ENCODE measurements around the gene CSTF1.

CSTF1 gene

GRCh38 chr20:56358070-56358469, 34.4 kb upstream of the CSTF1 start:
- H3K27me3 ChIP-seq (ENCODE audit: control insufficient read depth, insufficient read depth, low read length): peaks cover 5% of the 10 kb centered on the region; the same call in 1 of the 2 replicates
- peak overlapping the region; percentile 45; the same call in 1 of the 2 replicates for H3K4me3 ChIP-seq (ENCODE audit: low read depth, low read length)
- no peak overlapping the region for H3K27ac ChIP-seq (ENCODE audit: low read depth, low read length)
- no peak overlapping the region for H3K9ac ChIP-seq (ENCODE audit: low read depth, low read length)
- H3K36me3 ChIP-seq (ENCODE audit: control insufficient read depth, insufficient read depth, low read length): no peaks in the 10 kb centered on the region
- peaks cover 14% of the 10 kb centered on the region; the same call in 1 of the 2 replicates for H3K4me1 ChIP-seq (ENCODE audit: control insufficient read depth, insufficient read depth, low read length)
- no peaks in the 10 kb centered on the region for H3K9me3 ChIP-seq (ENCODE audit: control insufficient read depth, insufficient read depth, low read length)

- H3K27ac ChIP-seq (ENCODE audit: low read depth, low read length): no peak within 1 kb of the TSS
- no peak within 1 kb of the TSS for H3K9ac ChIP-seq (ENCODE audit: low read depth, low read length)
- peaks cover 5% of the 10 kb centered on the region; the same call in 1 of the 2 replicates for H3K27me3 ChIP-seq (ENCODE audit: control insufficient read depth, insufficient read depth, low read length)
- H3K9me3 ChIP-seq (ENCODE audit: control insufficient read depth, insufficient read depth, low read length): no peaks in the 10 kb centered on the region
- peak within 1 kb of the TSS; percentile 72 for H3K4me3 ChIP-seq (ENCODE audit: low read depth, low read length)
- peaks cover 14% of the 10 kb centered on the region; the same call in 1 of the 2 replicates for H3K4me1 ChIP-seq (ENCODE audit: control insufficient read depth, insufficient read depth, low read length)
- no peaks in the 10 kb centered on the region for H3K36me3 ChIP-seq (ENCODE audit: control insufficient read depth, insufficient read depth, low read length)
Measured at GRCh38 chr20:56358600-56359211, 33.7 kb upstream of the CSTF1 start, which contains the start of gene FAM210B. FAM210B (plus strand) TSS chr20:56358974; CDS start chr20:56359006, 32 bp downstream.

GRCh38 chr20:56359212-56360132, 33.0 kb upstream of the CSTF1 start:
- Histone ChIP-seq H3K4me1 (ENCODE audit: control insufficient read depth, insufficient read depth, low read length) (peaks cover 14% of the 10 kb centered on the region; the same call in 1 of the 2 replicates), H3K27ac (ENCODE audit: low read depth, low read length) (no peak overlapping the region)

GRCh38 chr20:56360133-56360907, 32.1 kb upstream of the CSTF1 start:
- Histone ChIP-seq H3K36me3 (ENCODE audit: control insufficient read depth, insufficient read depth, low read length) (no peaks in the 10 kb centered on the region), H3K4me1 (ENCODE audit: control insufficient read depth, insufficient read depth, low read length) (peaks cover 14% of the 10 kb centered on the region; the same call in 1 of the 2 replicates), H3K9ac (ENCODE audit: low read depth, low read length) (no peak overlapping the region), H3K9me3 (ENCODE audit: control insufficient read depth, insufficient read depth, low read length) (no peaks in the 10 kb centered on the region), H3K27me3 (ENCODE audit: control insufficient read depth, insufficient read depth, low read length) (peaks cover 5% of the 10 kb centered on the region; the same call in 1 of the 2 replicates), H3K4me3 (ENCODE audit: low read depth, low read length) (peak overlapping the region; percentile 72; the same call in 1 of the 2 replicates), H3K27ac (ENCODE audit: low read depth, low read length) (no peak overlapping the region)

More at GRCh38 chr20:56359212-56360132, 33.0 kb upstream of the CSTF1 start:
- no peak overlapping the region for H3K9ac ChIP-seq (ENCODE audit: low read depth, low read length)
- no peaks in the 10 kb centered on the region for H3K9me3 ChIP-seq (ENCODE audit: control insufficient read depth, insufficient read depth, low read length)
- H3K27me3 ChIP-seq (ENCODE audit: control insufficient read depth, insufficient read depth, low read length): peaks cover 5% of the 10 kb centered on the region; the same call in 1 of the 2 replicates
- H3K4me3 ChIP-seq (ENCODE audit: low read depth, low read length): peak overlapping the region; percentile 72
- H3K36me3 ChIP-seq (ENCODE audit: control insufficient read depth, insufficient read depth, low read length): no peaks in the 10 kb centered on the region

- Histone ChIP-seq H3K9me3 (ENCODE audit: control insufficient read depth, insufficient read depth, low read length) (no peaks in the 10 kb centered on the region), H3K27me3 (ENCODE audit: control insufficient read depth, insufficient read depth, low read length) (peaks cover 5% of the 10 kb centered on the region; the same call in 1 of the 2 replicates), H3K36me3 (ENCODE audit: control insufficient read depth, insufficient read depth, low read length) (no peaks in the 10 kb centered on the region; the same call in 1 of the 2 replicates), H3K27ac (ENCODE audit: low read depth, low read length) (no peak overlapping the region), H3K4me3 (ENCODE audit: low read depth, low read length) (no peak overlapping the region), H3K4me1 (ENCODE audit: control insufficient read depth, insufficient read depth, low read length) (peaks cover 14% of the 10 kb centered on the region; the same call in 1 of the 2 replicates), H3K9ac (ENCODE audit: low read depth, low read length) (no peak overlapping the region)
Measured at GRCh38 chr20:56360908-56361205, 31.6 kb upstream of the CSTF1 start.

- no peaks in the 10 kb centered on the region for H3K9me3 ChIP-seq (ENCODE audit: control insufficient read depth, insufficient read depth, low read length)
- peaks cover 5% of the 10 kb centered on the region; the same call in 1 of the 2 replicates for H3K27me3 ChIP-seq (ENCODE audit: control insufficient read depth, insufficient read depth, low read length)
- peaks cover 14% of the 10 kb centered on the region; the same call in 1 of the 2 replicates for H3K4me1 ChIP-seq (ENCODE audit: control insufficient read depth, insufficient read depth, low read length)
- H3K9ac ChIP-seq (ENCODE audit: low read depth, low read length): no peak overlapping the region
- peaks cover 4% of the 10 kb centered on the region; the same call in 1 of the 2 replicates for H3K36me3 ChIP-seq (ENCODE audit: control insufficient read depth, insufficient read depth, low read length)
- no peak overlapping the region for H3K4me3 ChIP-seq (ENCODE audit: low read depth, low read length)
- no peak overlapping the region for H3K27ac ChIP-seq (ENCODE audit: low read depth, low read length)
Measured at GRCh38 chr20:56361900-56362299, 30.5 kb upstream of the CSTF1 start.

- Histone ChIP-seq H3K27ac (ENCODE audit: low read depth, low read length) (no peak overlapping the region), H3K9ac (ENCODE audit: low read depth, low read length) (no peak overlapping the region)
Measured at GRCh38 chr20:56362833-56363413, 29.5 kb upstream of the CSTF1 start.

GRCh38 chr20:56363491-56363890, 29.0 kb upstream of the CSTF1 start:
- H3K27me3 ChIP-seq (ENCODE audit: control insufficient read depth, insufficient read depth, low read length): peaks cover 5% of the 10 kb centered on the region; the same call in 1 of the 2 replicates
- no peak overlapping the region for H3K4me3 ChIP-seq (ENCODE audit: low read depth, low read length)
- H3K9me3 ChIP-seq (ENCODE audit: control insufficient read depth, insufficient read depth, low read length): no peaks in the 10 kb centered on the region
- no peak overlapping the region for H3K9ac ChIP-seq (ENCODE audit: low read depth, low read length)
- no peak overlapping the region for H3K27ac ChIP-seq (ENCODE audit: low read depth, low read length)
- H3K4me1 ChIP-seq (ENCODE audit: control insufficient read depth, insufficient read depth, low read length): peaks cover 11% of the 10 kb centered on the region; the same call in 1 of the 2 replicates
- H3K36me3 ChIP-seq (ENCODE audit: control insufficient read depth, insufficient read depth, low read length): peaks cover 6% of the 10 kb centered on the region; the same call in 1 of the 2 replicates

More at GRCh38 chr20:56362833-56363413, 29.5 kb upstream of the CSTF1 start:
- H3K4me3 ChIP-seq (ENCODE audit: low read depth, low read length): no peak overlapping the region
- H3K4me1 ChIP-seq (ENCODE audit: control insufficient read depth, insufficient read depth, low read length): peaks cover 14% of the 10 kb centered on the region; the same call in 1 of the 2 replicates
- H3K36me3 ChIP-seq (ENCODE audit: control insufficient read depth, insufficient read depth, low read length): peaks cover 6% of the 10 kb centered on the region; the same call in 1 of the 2 replicates
- no peaks in the 10 kb centered on the region for H3K9me3 ChIP-seq (ENCODE audit: control insufficient read depth, insufficient read depth, low read length)
- H3K27me3 ChIP-seq (ENCODE audit: control insufficient read depth, insufficient read depth, low read length): peaks cover 5% of the 10 kb centered on the region; the same call in 1 of the 2 replicates

GRCh38 chr20:56368351-56369134, 23.9 kb upstream of the CSTF1 start:
- Histone ChIP-seq H3K27ac (ENCODE audit: low read depth, low read length) (no peak overlapping the region), H3K27me3 (ENCODE audit: control insufficient read depth, insufficient read depth, low read length) (no peaks in the 10 kb centered on the region), H3K4me1 (ENCODE audit: control insufficient read depth, insufficient read depth, low read length) (no peaks in the 10 kb centered on the region), H3K9me3 (ENCODE audit: control insufficient read depth, insufficient read depth, low read length) (no peaks in the 10 kb centered on the region), H3K9ac (ENCODE audit: low read depth, low read length) (no peak overlapping the region), H3K4me3 (ENCODE audit: low read depth, low read length) (no peak overlapping the region), H3K36me3 (ENCODE audit: control insufficient read depth, insufficient read depth, low read length) (peaks cover 54% of the 10 kb centered on the region)
